GM12878 (cell line): ENCODE data around the gene TCF7L2. TPM values are rescaled to one million over a fixed set of nuclear protein-coding genes. Genes with fewer than 3 reads are reported as not detected.

Source experiments
- ATAC-seq: fragments of 200-7000 bp; cut with Tn5 transposase; 3 replicates; pipeline ENCODE4 v1.9.1; 2020; ENCODE audit warnings: mild to moderate bottlenecking, moderate library complexity
- BruUV-seq: library from RNA; stranded (reverse); fragments of 400-500 nt; replicated peaks from 2 replicates; lab custom pipeline; 2021; lab: Mats Ljungman, UMichigan
- CTCF ChIA-PET: fragments of 300-600 bp; sonication (Branson Sonifier 250); formaldehyde crosslinking; extraction: SDS; loops from one replicate; lab custom pipeline; 2021; ENCODE audit warnings: inconsistent platforms; lab: Yijun Ruan, JAX
- POLR2A ChIA-PET: fragments of 350-600 bp; formaldehyde crosslinking; extraction: SDS; loops from one replicate; lab custom pipeline; 2021; ENCODE audit warnings: inconsistent platforms; lab: Charles Lee
- RAD21 ChIA-PET: fragments of 300-600 bp; sonication (Branson Sonifier 250); formaldehyde crosslinking; loops from one replicate; lab custom pipeline; 2023; ENCODE audit warnings: antibody characterized with exemption; ENCODE audit not compliant: unreplicated experiment; lab: Charles Lee
- SMC1A ChIA-PET: fragments of 300-600 bp; sonication (Branson Sonifier 250); formaldehyde crosslinking; loops from one replicate; lab custom pipeline; 2023; ENCODE audit not compliant: unreplicated experiment, uncharacterized antibody; lab: Charles Lee
- DNase-seq: peaks from one replicate; pipeline ENCODE4 v3.0.0-alpha.2; 2011; ENCODE audit warnings: low read depth, low spot score
- FAIRE-seq: peaks from 3 replicates; lab custom pipeline; 2011; peaks lifted over from hg19 to GRCh38; lab: Jason Lieb, UNC
- H2AFZ ChIP-seq: 2 replicates; pipeline ENCODE4 v1.6.0; 2011; ENCODE audit warnings: low read depth, low read length, control low read depth; ENCODE audit not compliant: control insufficient read depth
- H3K27ac ChIP-seq: 2 replicates; pipeline ENCODE4 v1.5.1; 2011; ENCODE audit warnings: control low read depth; ENCODE audit not compliant: control insufficient read depth, insufficient read depth
- H3K27me3 ChIP-seq, 2 experiments: replicated peaks in 1 of 2; 2 replicates each; pipeline versions ENCODE4 v1.6.0 to v1.6.1; 2011; ENCODE audit warnings: low read length in 1 of 2; ENCODE audit not compliant: control insufficient read depth in 2 of 2, insufficient read depth in 2 of 2
- H3K36me3 ChIP-seq, 2 experiments: 2 replicates each; pipeline ENCODE4 v1.5.1; 2011; ENCODE audit warnings: low read length in 1 of 2; ENCODE audit not compliant: control insufficient read depth in 2 of 2, insufficient read depth in 2 of 2
- H3K4me1 ChIP-seq: 2 replicates; pipeline ENCODE4 v1.6.1; 2011; ENCODE audit warnings: mild to moderate bottlenecking, low read length, moderate library complexity, mixed read lengths; ENCODE audit not compliant: control insufficient read depth, insufficient read depth
- H3K4me2 ChIP-seq: 2 replicates; pipeline ENCODE4 v1.6.0; 2011; ENCODE audit warnings: control low read depth; ENCODE audit not compliant: control insufficient read depth, insufficient read depth
- H3K4me3 ChIP-seq: fragments of 200-600 bp; sonication (generic); 2 replicates; pipeline ENCODE4 v1.5.1; 2016
- H3K79me2 ChIP-seq: 2 replicates; pipeline ENCODE4 v1.6.0; 2011; ENCODE audit warnings: low read length; ENCODE audit not compliant: control insufficient read depth, insufficient read depth
- H3K9ac ChIP-seq: 2 replicates; pipeline ENCODE4 v1.8.0; 2011; ENCODE audit warnings: low read length, control low read depth, mixed read lengths; ENCODE audit not compliant: control insufficient read depth, insufficient read depth
- H3K9me3 ChIP-seq: replicated peaks from 3 replicates; pipeline ENCODE4 v1.5.1; 2011; ENCODE audit warnings: mild to moderate bottlenecking, low read length; ENCODE audit not compliant: control insufficient read depth, insufficient read depth
- H4K20me1 ChIP-seq: 2 replicates; pipeline ENCODE4 v1.6.0; 2011; ENCODE audit not compliant: control insufficient read depth, insufficient read depth
- CTCF ChIP-seq, 3 experiments: IDR thresholded peaks in 2 of 3; conservative IDR thresholded peaks in 1 of 3; 2 replicates each; pipeline ENCODE4 v1.5.1; 2011; ENCODE audit warnings: low read depth in 3 of 3, low read length in 3 of 3, mild to moderate bottlenecking in 3 of 3, control low read depth in 2 of 3, moderate library complexity in 2 of 3, inconsistent platforms in 1 of 3, mixed read lengths in 1 of 3; ENCODE audit not compliant: control insufficient read depth in 2 of 3, insufficient read depth in 1 of 3; ENCODE audit errors: extremely low read depth in 1 of 3
- E4F1 ChIP-seq: fragments of 450-650 bp; IDR thresholded peaks from 2 replicates; pipeline ENCODE4 v1.6.1; 2018; ENCODE audit warnings: borderline replicate concordance, mild to moderate bottlenecking; ENCODE audit not compliant: partially characterized antibody
- IRF3 ChIP-seq: fragments of 450-650 bp; IDR thresholded peaks from 2 replicates; pipeline ENCODE4 v1.6.1; 2014; ENCODE audit warnings: mild to moderate bottlenecking
- WGBS: methylation state at CpG from one replicate; pipeline ENCODE4 v1.1.6; 2016; ENCODE audit warnings: low lambda C conversion rate; ENCODE audit not compliant: insufficient replicate concordance, insufficient coverage; ENCODE audit errors: missing lambda C conversion rate; 5-methylcytosine and 5-hydroxymethylcytosine counted together
- in situ Hi-C: fragments of 300-500 bp; cut with MboI; formaldehyde crosslinking; loops from 9 replicates; pipeline ENCODE4 v1.14.3; 2018; ENCODE audit warnings: mixed read lengths
- intact Hi-C: fragments of 100-400 bp; cut with micrococcal nuclease; formaldehyde crosslinking; loops from one replicate; pipeline ENCODE4 v1.14.2; 2022; ENCODE audit not compliant: unreplicated experiment
- polyA plus RNA-seq, 11 experiments: library from polyadenylated mRNA; depleted of rRNA in 4 of 11; unstranded in 6 of 11; stranded (reverse) in 5 of 11; fragments of >200 nt; fragmentation: Nextera tagmentation in 4 of 11; fragmentation: Illumina TruSeq in 1 of 11; extraction: Ambion mirVana in 4 of 11; extraction: Trizol in 1 of 11; gene quantifications; 1 replicate in 1 of 11; 2 replicates in 10 of 11; pipeline versions ENCODE4 v1.2.1 to v1.2.3, GENCODE V29; 2011 to 2016; ENCODE audit warnings: inconsistent platforms in 2 of 11, missing spikeins in 2 of 11, low read depth in 1 of 11
- total RNA-seq, 4 experiments: library from RNA; depleted of rRNA in 3 of 4; stranded (reverse); fragments of >200 nt in 3 of 4; fragmentation: Illumina TruSeq in 1 of 4; extraction: Trizol in 1 of 4; gene quantifications; 2 replicates each; pipeline versions ENCODE4 v1.2.1 to v1.2.3, GENCODE V29; 2013 to 2021

TCF7L2 gene
- total and polyA plus RNA-seq, 10 of the 15 experiments (the other 5 are each of a cell fraction or from before 2014, with no cell fraction given), result 0.02 to 1.1 (median 0.35) TPM; not detected in 4

GRCh38 chr10:113049881-113050280 is 99.8 kb downstream of the TCF7L2 start (continued):
- no peak for TF ChIP-seq E4F1

DNA sequence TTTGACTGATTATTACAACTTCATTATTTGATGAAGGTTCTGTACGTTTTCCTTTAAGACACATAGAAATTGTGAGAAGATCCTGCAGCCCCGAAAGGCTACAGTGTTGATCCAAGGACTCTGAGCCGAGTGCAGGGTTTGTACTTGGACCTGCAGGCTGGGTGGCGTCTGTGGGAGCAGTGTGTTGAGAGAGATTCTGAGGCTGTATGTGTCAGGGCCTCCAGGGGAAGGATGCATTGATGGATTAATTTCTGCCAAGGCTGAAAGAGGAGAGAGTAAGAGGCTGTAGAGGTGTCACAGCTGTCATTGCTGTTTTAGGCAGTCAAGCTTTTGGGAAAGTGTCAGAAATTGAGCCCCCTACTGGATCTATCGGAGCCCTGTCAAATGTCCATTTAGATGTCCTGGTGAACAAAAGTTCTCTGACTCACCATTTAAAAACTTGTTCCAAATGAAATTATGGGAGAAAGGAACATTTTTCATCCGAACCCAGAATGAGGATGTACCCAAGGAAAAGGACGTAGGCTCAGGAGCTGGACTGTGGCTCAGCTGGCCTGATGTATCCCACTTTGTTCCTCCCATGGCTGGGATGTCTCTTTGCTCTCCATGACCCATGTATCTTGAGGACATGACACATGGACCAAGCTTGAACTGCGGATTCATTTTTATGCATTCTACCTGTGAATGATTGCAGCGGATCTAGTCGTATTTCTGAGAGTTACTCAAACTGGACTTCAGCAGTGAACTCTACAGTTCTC is 102.2 kb downstream of the TCF7L2 start:
- no peaks in the 10 kb centered on the region for H3K79me2 ChIP-seq
- in situ Hi-C loops (no loop called here), intact Hi-C loops (loop anchor here (10.0 kb wide), 1 partner anchor 327 kb away; no protein-coding TSS in a partner anchor)
- TF ChIP-seq IRF3 (no peak), CTCF (IDR thresholded peaks at IDR 0.05 in 2 of 3, conservative IDR thresholded peaks at IDR 0.05 in 1 of 3; ENCODE audit: control insufficient read depth in 2 of 3, extremely low read depth in 1 of 3, insufficient read depth in 1 of 3, low read depth in 3 of 3, low read length in 3 of 3) (0 out of 6 replicates have a peak, but pooled peaks of 1 of the 3 experiments have one; percentile 2)
- DNase-seq (no peak), FAIRE-seq (no peak), ATAC-seq (no peak)
- BruUV-seq, result no TSS peak
- no peak overlapping the region for H3K4me3 ChIP-seq
- H3K27me3 ChIP-seq, result peaks cover 0 to 3% of the 10 kb centered on the region in 2 experiments; a peak in 1 of 4 replicates
- no peaks in the 10 kb centered on the region for H3K36me3 ChIP-seq
- no peaks in the 10 kb centered on the region for H4K20me1 ChIP-seq
- WGBS, result 44% methylated on average over 10 of the region's 10 CpGs
- H3K9ac ChIP-seq, result no peak overlapping the region
- no peaks in the 10 kb centered on the region for H3K4me1 ChIP-seq
- H3K27ac ChIP-seq, result no peak overlapping the region
- SMC1A ChIA-PET, result no interaction called here
- no peak overlapping the region for H2AFZ ChIP-seq
- RAD21 ChIA-PET, result no interaction called here
- CTCF ChIA-PET, result interaction anchor here (0.7 kb wide), 1 partner anchor 330 kb away, joined by 3 read pairs; no protein-coding TSS in a partner anchor
- POLR2A ChIA-PET, result no interaction called here
- no peaks in the 10 kb centered on the region for H3K9me3 ChIP-seq
- H3K4me2 ChIP-seq, result no peak overlapping the region
